ENCODE data around the gene MYO1B.

The MYO1B gene

GRCh38 chr2:191285252-191285651 is 40.0 kb downstream of the MYO1B start:
- no peaks in the 10 kb centered on the region for H3K9me3 ChIP-seq (ENCODE audit: control insufficient read depth, low read depth, low read length)
- no peak overlapping the region for H3K9ac ChIP-seq (ENCODE audit: low read length)
- H3K4me3 ChIP-seq (ENCODE audit: low read length): no peak overlapping the region
- no peak overlapping the region for H3K27ac ChIP-seq (ENCODE audit: low read length)
- H3K4me1 ChIP-seq (ENCODE audit: control insufficient read depth, low read depth, low read length): peaks cover 17% of the 10 kb centered on the region
- no peaks in the 10 kb centered on the region for H3K27me3 ChIP-seq (ENCODE audit: control insufficient read depth, insufficient read depth, low read length)
- H3K36me3 ChIP-seq (ENCODE audit: control insufficient read depth, low read depth, low read length): peaks cover 9% of the 10 kb centered on the region

GRCh38 chr2:191287820-191288219 is 42.6 kb downstream of the MYO1B start:
- no peaks in the 10 kb centered on the region for H3K27me3 ChIP-seq (ENCODE audit: control insufficient read depth, insufficient read depth, low read length)
- no peak overlapping the region for H3K4me3 ChIP-seq (ENCODE audit: low read length)
- H3K27ac ChIP-seq (ENCODE audit: low read length): no peak overlapping the region
- peaks cover 19% of the 10 kb centered on the region for H3K4me1 ChIP-seq (ENCODE audit: control insufficient read depth, low read depth, low read length)
- no peak overlapping the region for H3K9ac ChIP-seq (ENCODE audit: low read length)
- H3K36me3 ChIP-seq (ENCODE audit: control insufficient read depth, low read depth, low read length): peaks cover 8% of the 10 kb centered on the region
- no peaks in the 10 kb centered on the region for H3K9me3 ChIP-seq (ENCODE audit: control insufficient read depth, low read depth, low read length)

- no peaks in the 10 kb centered on the region for H3K27me3 ChIP-seq (ENCODE audit: control insufficient read depth, insufficient read depth, low read length)
- peaks cover 19% of the 10 kb centered on the region for H3K4me1 ChIP-seq (ENCODE audit: control insufficient read depth, low read depth, low read length)
- H3K36me3 ChIP-seq (ENCODE audit: control insufficient read depth, low read depth, low read length): no peaks in the 10 kb centered on the region
Measured at GRCh38 chr2:191289049-191289448, 43.8 kb downstream of the MYO1B start.

GRCh38 chr2:191291471-191291870 is 46.3 kb downstream of the MYO1B start:
- H3K9ac ChIP-seq (ENCODE audit: low read length): no peak overlapping the region
- H3K36me3 ChIP-seq (ENCODE audit: control insufficient read depth, low read depth, low read length): peaks cover 2% of the 10 kb centered on the region
- no peaks in the 10 kb centered on the region for H3K9me3 ChIP-seq (ENCODE audit: control insufficient read depth, low read depth, low read length)
- H3K4me1 ChIP-seq (ENCODE audit: control insufficient read depth, low read depth, low read length): peaks cover 19% of the 10 kb centered on the region
- no peak overlapping the region for H3K4me3 ChIP-seq (ENCODE audit: low read length)
- no peaks in the 10 kb centered on the region for H3K27me3 ChIP-seq (ENCODE audit: control insufficient read depth, insufficient read depth, low read length)
- H3K27ac ChIP-seq (ENCODE audit: low read length): no peak overlapping the region

More at GRCh38 chr2:191289049-191289448, 43.8 kb downstream of the MYO1B start:
- Histone ChIP-seq H3K27ac (ENCODE audit: low read length) (no peak overlapping the region), H3K9me3 (ENCODE audit: control insufficient read depth, low read depth, low read length) (no peaks in the 10 kb centered on the region), H3K4me3 (ENCODE audit: low read length) (no peak overlapping the region), H3K9ac (ENCODE audit: low read length) (no peak overlapping the region)

GRCh38 chr2:191292869-191293268 is 47.7 kb downstream of the MYO1B start:
- H3K27me3 ChIP-seq (ENCODE audit: control insufficient read depth, insufficient read depth, low read length): no peaks in the 10 kb centered on the region
- H3K4me3 ChIP-seq (ENCODE audit: low read length): no peak overlapping the region
- no peak overlapping the region for H3K9ac ChIP-seq (ENCODE audit: low read length)
- peaks cover 6% of the 10 kb centered on the region for H3K36me3 ChIP-seq (ENCODE audit: control insufficient read depth, low read depth, low read length)
- peaks cover 19% of the 10 kb centered on the region for H3K4me1 ChIP-seq (ENCODE audit: control insufficient read depth, low read depth, low read length)
- no peaks in the 10 kb centered on the region for H3K9me3 ChIP-seq (ENCODE audit: control insufficient read depth, low read depth, low read length)
- H3K27ac ChIP-seq (ENCODE audit: low read length): no peak overlapping the region

GRCh38 chr2:191295088-191295487 is 49.9 kb downstream of the MYO1B start:
- H3K4me1 ChIP-seq (ENCODE audit: control insufficient read depth, low read depth, low read length): peaks cover 11% of the 10 kb centered on the region
- H3K9ac ChIP-seq (ENCODE audit: low read length): no peak overlapping the region
- no peak overlapping the region for H3K4me3 ChIP-seq (ENCODE audit: low read length)
- no peaks in the 10 kb centered on the region for H3K9me3 ChIP-seq (ENCODE audit: control insufficient read depth, low read depth, low read length)
- peaks cover 6% of the 10 kb centered on the region for H3K36me3 ChIP-seq (ENCODE audit: control insufficient read depth, low read depth, low read length)
- no peaks in the 10 kb centered on the region for H3K27me3 ChIP-seq (ENCODE audit: control insufficient read depth, insufficient read depth, low read length)
- no peak overlapping the region for H3K27ac ChIP-seq (ENCODE audit: low read length)

- H3K27ac ChIP-seq (ENCODE audit: low read length): no peak overlapping the region
Measured at GRCh38 chr2:191296083-191297006, 51.1 kb downstream of the MYO1B start.

GRCh38 chr2:191297033-191297432 is 51.8 kb downstream of the MYO1B start:
- H3K9me3 ChIP-seq (ENCODE audit: control insufficient read depth, low read depth, low read length): no peaks in the 10 kb centered on the region
- no peak overlapping the region for H3K4me3 ChIP-seq (ENCODE audit: low read length)
- H3K27ac ChIP-seq (ENCODE audit: low read length): no peak overlapping the region
- no peak overlapping the region for H3K9ac ChIP-seq (ENCODE audit: low read length)
- peaks cover 6% of the 10 kb centered on the region for H3K36me3 ChIP-seq (ENCODE audit: control insufficient read depth, low read depth, low read length)
- no peaks in the 10 kb centered on the region for H3K27me3 ChIP-seq (ENCODE audit: control insufficient read depth, insufficient read depth, low read length)
- H3K4me1 ChIP-seq (ENCODE audit: control insufficient read depth, low read depth, low read length): no peaks in the 10 kb centered on the region

More at GRCh38 chr2:191296083-191297006, 51.1 kb downstream of the MYO1B start:
- Histone ChIP-seq H3K4me1 (ENCODE audit: control insufficient read depth, low read depth, low read length) (no peaks in the 10 kb centered on the region), H3K4me3 (ENCODE audit: low read length) (no peak overlapping the region), H3K9me3 (ENCODE audit: control insufficient read depth, low read depth, low read length) (no peaks in the 10 kb centered on the region), H3K27me3 (ENCODE audit: control insufficient read depth, insufficient read depth, low read length) (no peaks in the 10 kb centered on the region), H3K36me3 (ENCODE audit: control insufficient read depth, low read depth, low read length) (peaks cover 6% of the 10 kb centered on the region), H3K9ac (ENCODE audit: low read length) (no peak overlapping the region)

GRCh38 chr2:191298306-191298705 is 53.1 kb downstream of the MYO1B start:
- Histone ChIP-seq H3K27me3 (ENCODE audit: control insufficient read depth, insufficient read depth, low read length) (no peaks in the 10 kb centered on the region), H3K36me3 (ENCODE audit: control insufficient read depth, low read depth, low read length) (peaks cover 6% of the 10 kb centered on the region), H3K27ac (ENCODE audit: low read length) (no peak overlapping the region), H3K4me1 (ENCODE audit: control insufficient read depth, low read depth, low read length) (no peaks in the 10 kb centered on the region), H3K9ac (ENCODE audit: low read length) (no peak overlapping the region), H3K4me3 (ENCODE audit: low read length) (no peak overlapping the region), H3K9me3 (ENCODE audit: control insufficient read depth, low read depth, low read length) (no peaks in the 10 kb centered on the region)

GRCh38 chr2:191299010-191299409 is 53.8 kb downstream of the MYO1B start:
- Histone ChIP-seq H3K27me3 (ENCODE audit: control insufficient read depth, insufficient read depth, low read length) (no peaks in the 10 kb centered on the region), H3K9me3 (ENCODE audit: control insufficient read depth, low read depth, low read length) (no peaks in the 10 kb centered on the region), H3K36me3 (ENCODE audit: control insufficient read depth, low read depth, low read length) (peaks cover 6% of the 10 kb centered on the region), H3K27ac (ENCODE audit: low read length) (no peak overlapping the region), H3K4me1 (ENCODE audit: control insufficient read depth, low read depth, low read length) (no peaks in the 10 kb centered on the region), H3K4me3 (ENCODE audit: low read length) (no peak overlapping the region), H3K9ac (ENCODE audit: low read length) (no peak overlapping the region)

- no peaks in the 10 kb centered on the region for H3K27me3 ChIP-seq (ENCODE audit: control insufficient read depth, insufficient read depth, low read length)
- peaks cover 6% of the 10 kb centered on the region for H3K36me3 ChIP-seq (ENCODE audit: control insufficient read depth, low read depth, low read length)
- no peaks in the 10 kb centered on the region for H3K9me3 ChIP-seq (ENCODE audit: control insufficient read depth, low read depth, low read length)
- H3K9ac ChIP-seq (ENCODE audit: low read length): no peak overlapping the region
- no peaks in the 10 kb centered on the region for H3K4me1 ChIP-seq (ENCODE audit: control insufficient read depth, low read depth, low read length)
- no peak overlapping the region for H3K27ac ChIP-seq (ENCODE audit: low read length)
- no peak overlapping the region for H3K4me3 ChIP-seq (ENCODE audit: low read length)
Measured at GRCh38 chr2:191299866-191300265, 54.7 kb downstream of the MYO1B start.

GRCh38 chr2:191301971-191302370 is 56.8 kb downstream of the MYO1B start:
- H3K4me3 ChIP-seq (ENCODE audit: low read length): no peak overlapping the region
- H3K9me3 ChIP-seq (ENCODE audit: control insufficient read depth, low read depth, low read length): no peaks in the 10 kb centered on the region
- H3K4me1 ChIP-seq (ENCODE audit: control insufficient read depth, low read depth, low read length): no peaks in the 10 kb centered on the region
- no peaks in the 10 kb centered on the region for H3K36me3 ChIP-seq (ENCODE audit: control insufficient read depth, low read depth, low read length)
- H3K27ac ChIP-seq (ENCODE audit: low read length): no peak overlapping the region
- no peak overlapping the region for H3K9ac ChIP-seq (ENCODE audit: low read length)
- H3K27me3 ChIP-seq (ENCODE audit: control insufficient read depth, insufficient read depth, low read length): no peaks in the 10 kb centered on the region

All from iPS-18a (cell line).